GM18502 (cell line): Measurements from ENCODE around the gene ARHGAP22.

ENCODE experiments used
- ATAC-seq: cut with Tn5 transposase; IDR thresholded peaks from one replicate; pipeline ENCODE4 v1.9.1; 2021; ENCODE audit warnings: mild to moderate bottlenecking; ENCODE audit not compliant: unreplicated experiment, poor library complexity

ARHGAP22 gene

DNA sequence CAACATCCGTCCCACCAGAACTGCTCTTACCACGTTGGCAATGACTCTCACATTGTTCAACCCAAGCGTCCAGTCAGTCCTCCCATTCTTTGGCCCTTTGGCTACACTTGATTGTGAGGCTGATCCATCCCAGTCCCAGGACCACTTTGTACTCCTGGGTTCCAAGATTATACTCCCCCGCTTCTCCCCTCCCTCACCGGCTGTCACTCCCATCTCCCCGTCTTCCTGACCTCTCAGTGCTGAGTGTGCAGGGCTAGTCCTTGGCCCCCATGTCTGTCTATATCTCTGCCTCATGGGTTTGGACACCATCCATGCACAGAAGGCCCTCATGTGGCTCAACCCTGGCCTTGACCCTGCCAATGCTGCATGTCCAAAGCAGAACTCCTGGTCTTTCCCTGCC is 12.5 kb downstream of the ARHGAP22 start:
- no peak for ATAC-seq

DNA sequence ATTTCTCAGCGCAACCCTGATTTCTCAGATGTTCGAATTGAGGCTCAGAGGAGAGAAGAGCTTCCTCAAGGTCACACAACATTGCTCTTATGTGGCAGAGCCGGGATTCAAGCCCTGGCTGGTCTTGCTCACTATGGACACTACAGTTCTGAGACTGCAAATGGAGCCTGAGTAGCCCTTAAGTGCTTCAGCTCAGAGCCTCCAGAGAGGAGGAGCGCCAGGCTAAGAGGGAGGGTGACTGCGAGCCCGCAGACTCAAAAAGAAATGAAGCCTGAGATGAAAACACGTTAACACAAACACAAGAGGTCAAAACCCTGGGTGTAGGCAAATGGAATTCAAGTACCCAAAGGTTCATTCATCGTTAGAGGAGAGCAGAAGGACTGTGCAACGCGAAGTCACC is 13.9 kb downstream of the ARHGAP22 start:
- ATAC-seq: no peak

DNA sequence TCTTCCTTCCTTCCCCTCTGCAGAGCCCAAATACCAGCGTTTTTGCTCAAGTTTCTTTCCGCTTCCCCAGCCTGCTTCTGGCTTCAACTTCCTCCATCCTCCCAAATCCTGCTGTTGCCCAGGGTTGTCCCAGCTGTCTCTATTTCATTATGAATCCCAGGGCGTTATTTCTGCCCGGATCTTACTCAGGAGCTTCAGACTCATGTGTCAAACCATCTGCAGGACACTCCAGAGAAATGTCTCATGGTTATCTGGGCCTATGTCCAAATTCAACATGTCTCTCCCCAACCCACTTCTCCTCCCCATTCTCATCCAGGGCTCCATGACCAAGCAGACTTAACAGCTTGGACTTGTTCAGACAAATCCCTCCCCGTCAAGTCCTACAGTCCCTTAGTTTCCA is 15.6 kb downstream of the ARHGAP22 start:
- ATAC-seq: no peak

DNA sequence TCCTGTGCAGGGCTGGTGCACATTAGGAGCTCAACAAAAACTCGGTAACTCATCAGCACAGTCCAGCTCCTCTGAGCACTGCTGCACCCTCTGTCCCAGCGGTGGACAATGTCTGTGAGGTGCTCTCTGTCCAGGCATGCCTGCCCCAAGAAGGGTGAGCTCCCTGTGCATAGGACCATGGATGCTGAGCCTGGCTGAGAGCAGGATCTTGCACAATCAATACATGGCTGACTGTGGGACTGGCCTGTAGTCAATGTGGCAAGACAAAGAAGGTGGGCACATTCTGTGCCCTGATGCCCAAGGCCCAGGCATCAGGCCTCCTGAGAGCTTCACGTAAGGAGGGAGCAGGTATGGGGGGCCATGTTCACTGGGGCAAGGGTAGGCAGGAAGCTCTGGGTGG is 17.1 kb downstream of the ARHGAP22 start:
- no peak for ATAC-seq

DNA sequence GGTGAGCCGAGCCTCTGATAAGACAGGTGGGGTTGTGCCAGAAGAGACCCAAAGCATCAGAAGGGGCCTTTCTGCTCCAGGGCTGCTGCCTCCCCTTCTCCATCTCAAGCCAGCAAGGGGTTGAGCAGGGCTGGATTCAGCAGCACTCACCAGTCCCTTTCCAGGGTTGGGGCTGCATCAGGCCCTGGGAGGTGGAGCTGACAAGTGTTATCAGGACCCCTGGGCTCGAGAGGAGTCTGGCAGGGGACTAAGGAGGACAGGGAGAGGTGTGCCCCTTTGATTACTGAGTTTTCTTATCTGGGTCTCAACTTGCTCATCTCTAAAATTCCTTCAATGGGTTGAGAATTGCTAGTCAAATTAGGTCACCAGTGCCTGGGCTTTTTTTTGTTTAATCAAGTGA is 17.8 kb downstream of the ARHGAP22 start:
- ATAC-seq: no peak

DNA sequence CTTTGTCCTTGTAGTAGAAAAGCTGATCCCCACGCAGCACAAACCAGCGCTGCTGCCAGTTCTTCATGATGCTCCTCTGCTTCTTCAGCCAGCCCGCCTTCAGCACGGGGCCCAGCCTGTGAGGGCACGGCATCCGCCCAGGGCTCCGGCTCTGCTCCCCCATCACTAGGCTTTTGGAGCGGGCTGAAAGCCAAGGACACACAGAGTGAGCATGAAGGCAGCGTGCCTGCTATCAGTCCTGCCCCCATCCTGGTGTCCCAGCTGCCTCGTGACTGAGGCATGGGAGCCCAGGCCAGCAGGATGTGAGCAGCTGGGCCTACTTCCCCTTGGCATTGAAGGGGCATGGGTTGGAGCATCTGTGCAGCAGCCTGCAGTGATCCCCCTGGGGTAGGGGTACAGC is 21.9 kb downstream of the ARHGAP22 start:
- no peak for ATAC-seq

DNA sequence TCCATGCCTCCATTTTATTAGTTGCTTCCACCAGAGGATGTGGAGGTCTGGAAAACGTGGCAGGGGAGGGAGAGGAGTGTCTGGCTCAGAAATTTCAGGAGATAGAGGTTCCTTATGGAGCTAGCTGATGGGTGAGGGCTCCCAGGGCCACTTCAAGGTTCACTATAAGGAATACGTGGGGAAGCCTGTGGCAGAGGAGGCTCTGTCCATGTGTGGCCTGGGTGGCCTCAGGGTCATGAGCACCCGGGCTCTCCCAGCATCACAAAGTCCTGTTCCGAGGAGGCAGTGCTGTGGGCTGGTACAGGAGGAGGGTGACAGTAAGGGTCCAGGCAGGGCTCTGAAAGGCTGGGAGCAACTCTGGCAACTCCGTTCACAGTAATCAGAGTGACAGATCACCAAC is 24.6 kb downstream of the ARHGAP22 start:
- no peak for ATAC-seq

DNA sequence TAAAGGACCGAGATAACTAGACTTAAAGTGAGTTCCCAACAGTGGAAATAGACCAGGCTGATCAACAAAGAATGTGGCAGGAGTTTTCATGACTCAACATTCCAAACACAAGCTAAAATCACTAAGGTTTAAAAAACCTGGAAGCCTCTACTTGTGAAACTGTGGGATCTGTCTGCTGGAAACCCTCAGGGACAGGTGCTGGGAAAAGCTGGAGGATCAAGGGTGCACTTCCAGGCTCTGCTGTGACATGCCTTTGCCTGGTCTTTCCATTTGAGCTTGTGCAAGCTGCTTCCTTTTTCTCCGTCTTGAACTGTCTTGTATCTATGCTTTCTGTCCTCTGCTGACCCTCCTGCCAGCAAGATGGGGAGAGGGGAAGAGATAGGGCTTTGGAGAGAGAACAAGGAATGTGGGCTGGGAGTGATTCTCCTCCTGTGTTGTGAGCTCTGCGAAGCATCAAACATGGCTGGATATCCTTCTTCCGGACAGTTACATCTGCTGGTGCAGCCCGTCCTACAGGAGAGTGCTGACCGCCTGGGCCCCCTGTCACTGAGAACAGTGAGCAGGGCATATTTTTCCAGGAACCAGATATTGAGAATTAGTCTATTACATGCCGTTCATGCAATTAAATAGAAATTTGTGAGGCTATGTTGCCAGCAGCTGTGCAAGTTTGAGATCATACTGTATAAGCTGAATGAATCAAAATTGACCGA is 25.5 kb downstream of the ARHGAP22 start:
- no peak for ATAC-seq

DNA sequence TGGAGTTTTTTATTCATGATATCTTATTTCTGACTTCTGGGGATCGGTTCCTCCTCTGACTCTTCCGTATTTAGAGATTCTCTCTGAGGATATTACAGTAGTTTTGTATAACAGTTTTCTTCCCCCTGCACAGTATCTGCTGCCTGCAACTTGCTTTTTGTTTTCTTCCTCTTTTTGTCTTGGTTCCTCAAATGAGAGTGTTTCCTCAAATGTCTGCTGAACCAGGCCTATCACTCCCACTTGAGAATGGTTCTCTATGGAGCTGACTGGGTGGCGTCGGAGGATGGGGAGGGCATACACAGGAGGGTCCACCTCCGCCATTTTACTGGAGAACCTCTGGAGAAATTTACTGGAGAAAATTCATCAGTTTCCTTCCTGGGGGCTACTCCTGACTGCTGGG is 27.7 kb downstream of the ARHGAP22 start:
- no peak for ATAC-seq

DNA sequence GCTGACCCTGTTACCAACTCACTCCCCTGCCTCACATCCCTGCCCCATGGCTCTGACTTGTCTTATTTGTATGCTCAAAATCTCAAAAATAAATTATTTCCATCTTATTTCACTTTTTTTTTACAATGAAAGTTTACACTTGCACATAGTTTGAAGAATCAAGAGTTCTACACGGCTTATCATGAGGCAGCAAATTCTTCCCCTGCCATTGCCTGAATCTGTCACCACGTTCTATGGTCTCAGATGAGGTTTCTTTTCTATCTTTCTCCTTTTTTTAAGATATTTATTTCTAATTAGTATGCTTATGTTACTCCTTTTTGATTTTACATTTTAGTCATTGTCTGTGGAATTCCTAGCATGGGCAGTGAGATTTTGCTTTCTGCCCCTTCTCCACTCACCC is 28.4 kb downstream of the ARHGAP22 start:
- no peak for ATAC-seq

DNA sequence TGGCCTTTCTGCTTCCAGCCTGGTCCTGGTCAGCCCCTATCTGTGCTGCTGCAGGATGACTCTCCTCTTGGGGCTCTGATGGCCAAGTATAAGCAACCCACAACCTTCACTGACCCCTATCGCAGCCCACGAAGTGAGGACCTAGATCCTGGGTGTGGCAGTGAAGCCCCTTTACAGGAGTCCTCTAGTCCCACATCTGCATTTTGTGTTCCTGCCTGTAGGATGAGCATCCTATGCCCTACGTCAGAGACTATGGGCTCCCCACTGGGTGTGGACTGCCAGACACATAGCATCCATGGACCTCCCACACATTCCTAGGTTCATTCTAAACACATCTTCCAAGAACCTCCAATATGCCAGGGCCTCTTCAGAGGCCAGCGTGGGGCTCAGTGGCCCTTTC is 29.0 kb downstream of the ARHGAP22 start:
- no peak for ATAC-seq

DNA sequence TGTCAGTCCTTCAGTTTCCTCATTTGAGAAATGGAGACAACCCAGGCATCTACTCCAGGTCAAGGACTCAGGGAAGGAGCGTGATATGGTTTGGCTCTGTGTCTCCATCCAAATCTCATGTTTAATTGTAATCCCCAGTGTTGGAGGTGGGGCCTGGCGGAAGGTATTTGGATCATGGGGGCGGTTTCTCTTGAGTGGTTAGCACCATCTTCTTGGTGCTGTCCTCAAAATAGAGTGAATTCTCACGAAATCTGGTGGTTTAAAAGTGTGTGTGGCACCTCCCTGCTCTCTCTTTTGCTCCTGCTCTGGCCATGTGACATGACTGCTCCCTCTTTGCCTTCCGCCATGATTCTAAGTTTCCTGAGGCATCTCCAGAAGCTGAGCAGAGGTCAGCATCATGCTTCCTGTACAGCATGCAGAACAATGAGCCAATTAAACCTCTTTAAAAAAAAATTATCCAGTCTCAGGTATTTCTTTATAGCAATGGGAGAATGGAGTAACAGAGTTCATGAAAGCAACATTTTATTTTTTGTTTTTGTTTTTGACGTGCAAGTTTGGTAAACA is 30.0 kb downstream of the ARHGAP22 start:
- ATAC-seq: no peak

DNA sequence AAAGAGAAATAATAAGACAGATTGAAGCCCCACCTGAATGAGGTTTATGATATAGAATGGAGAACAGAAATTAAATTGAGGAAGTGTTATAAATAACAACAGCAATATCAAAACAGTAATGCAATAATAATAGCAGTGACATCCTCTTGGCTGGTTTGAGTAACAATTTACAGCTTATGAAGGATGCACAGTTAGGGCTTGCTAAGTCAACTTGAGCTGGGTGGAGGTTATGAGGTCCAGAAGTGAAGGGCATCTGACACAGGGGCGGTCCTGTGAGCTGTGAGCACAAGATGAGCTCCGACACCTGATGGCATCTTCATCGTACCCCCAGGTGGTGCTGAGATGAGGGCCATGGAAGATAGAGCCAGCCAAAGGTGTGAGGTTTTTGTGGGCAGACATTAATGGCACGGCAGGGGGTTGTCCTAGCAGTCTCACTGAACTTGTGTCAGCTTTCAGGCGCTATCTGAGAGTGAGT is 30.5 kb downstream of the ARHGAP22 start:
- no peak for ATAC-seq

DNA sequence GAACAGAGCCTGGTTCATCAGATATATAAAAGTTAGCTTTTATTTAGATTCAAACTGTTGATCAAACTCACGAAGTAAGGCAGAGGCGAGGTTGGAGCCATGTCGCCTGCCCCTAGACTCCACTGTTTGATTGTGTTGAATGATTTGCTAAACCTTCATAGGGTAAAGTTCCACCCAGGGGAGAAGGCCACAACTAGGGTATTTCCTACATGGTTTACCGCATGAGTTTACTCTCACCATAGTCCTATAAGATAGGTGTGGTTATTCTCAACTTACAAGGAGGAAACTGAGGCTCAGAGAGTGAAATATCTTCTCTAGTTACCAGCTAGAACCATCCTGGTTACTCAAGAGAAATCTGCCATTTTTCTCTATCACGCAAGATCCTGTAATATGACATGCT is 31.8 kb downstream of the ARHGAP22 start:
- no peak for ATAC-seq

DNA sequence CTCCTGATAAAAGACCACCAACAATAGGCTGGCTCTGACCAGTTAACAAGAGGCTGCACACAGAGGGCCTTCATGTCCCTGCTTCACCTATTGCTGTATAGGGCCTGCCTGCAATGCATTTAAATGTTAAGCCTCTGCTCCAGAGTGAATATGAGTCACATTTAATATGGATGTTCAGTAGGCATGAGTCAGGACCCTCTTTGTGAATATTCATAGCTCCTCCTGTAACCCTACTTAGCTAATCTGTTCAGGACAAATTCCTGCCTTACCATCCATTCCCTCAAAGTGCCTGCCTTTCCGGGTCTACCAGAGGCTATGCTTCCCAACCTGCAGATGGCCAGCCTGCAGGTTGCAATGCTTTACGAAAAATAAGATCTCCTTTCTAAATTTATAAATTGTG is 32.5 kb downstream of the ARHGAP22 start:
- no peak for ATAC-seq

DNA sequence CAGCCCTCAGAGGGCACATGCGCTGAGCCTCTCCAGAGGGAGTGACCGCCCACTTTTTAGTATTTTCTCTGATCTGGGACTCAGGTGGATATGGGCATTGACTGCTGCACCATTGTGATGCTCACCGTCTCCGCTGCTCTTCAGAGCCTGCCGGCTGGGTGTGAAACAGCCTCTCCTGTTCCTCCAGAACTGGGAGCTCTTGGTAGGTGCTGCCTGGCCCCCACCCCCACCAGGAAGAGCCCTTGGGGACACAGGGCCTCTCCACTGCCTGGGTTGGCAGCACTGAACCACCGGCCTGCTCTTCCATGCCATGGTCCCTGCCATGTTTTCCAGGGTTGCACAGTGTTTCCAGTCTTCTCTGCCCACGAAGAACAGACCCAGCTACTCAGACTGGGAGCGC is 36.3 kb downstream of the ARHGAP22 start:
- ATAC-seq: no peak

DNA sequence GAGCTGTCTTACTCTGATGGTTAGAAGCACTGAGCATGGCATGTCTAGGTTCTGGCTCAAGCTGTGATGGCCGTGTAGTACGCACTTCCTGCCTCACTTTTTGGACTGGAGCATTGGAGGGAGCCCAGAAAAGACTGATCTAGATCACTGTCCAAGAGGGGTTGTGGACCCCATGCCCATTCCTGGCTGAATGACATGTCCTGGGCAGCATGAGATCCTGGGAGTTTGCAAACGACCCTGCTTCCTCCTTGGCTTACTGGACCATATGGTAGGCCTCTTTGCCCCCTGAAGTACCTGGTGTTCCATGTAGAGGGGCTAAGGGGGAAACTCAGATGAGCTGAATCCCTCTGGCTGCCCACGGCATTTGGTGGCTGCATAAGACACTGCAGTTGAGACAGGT is 36.7 kb downstream of the ARHGAP22 start:
- ATAC-seq: no peak

DNA sequence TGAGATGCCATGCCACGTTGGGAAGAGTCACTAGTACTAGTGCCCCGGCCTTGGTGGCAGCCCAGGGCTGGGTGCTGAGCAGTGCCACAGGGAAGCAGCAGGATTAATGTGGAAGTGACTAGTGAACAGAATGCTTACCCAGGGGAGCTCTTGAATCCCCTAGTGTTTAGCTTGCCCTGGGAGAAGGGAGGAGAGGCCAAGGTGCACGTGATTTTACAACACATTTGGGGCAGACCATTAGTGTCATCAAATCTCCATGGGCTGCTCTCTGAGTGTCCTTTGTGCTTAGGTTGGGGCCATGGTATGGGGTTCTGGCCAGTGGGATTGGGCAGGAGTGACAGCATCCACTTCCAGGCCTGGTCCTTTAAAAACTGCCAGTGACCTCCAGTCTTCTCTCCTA is 37.5 kb downstream of the ARHGAP22 start:
- no peak for ATAC-seq

DNA sequence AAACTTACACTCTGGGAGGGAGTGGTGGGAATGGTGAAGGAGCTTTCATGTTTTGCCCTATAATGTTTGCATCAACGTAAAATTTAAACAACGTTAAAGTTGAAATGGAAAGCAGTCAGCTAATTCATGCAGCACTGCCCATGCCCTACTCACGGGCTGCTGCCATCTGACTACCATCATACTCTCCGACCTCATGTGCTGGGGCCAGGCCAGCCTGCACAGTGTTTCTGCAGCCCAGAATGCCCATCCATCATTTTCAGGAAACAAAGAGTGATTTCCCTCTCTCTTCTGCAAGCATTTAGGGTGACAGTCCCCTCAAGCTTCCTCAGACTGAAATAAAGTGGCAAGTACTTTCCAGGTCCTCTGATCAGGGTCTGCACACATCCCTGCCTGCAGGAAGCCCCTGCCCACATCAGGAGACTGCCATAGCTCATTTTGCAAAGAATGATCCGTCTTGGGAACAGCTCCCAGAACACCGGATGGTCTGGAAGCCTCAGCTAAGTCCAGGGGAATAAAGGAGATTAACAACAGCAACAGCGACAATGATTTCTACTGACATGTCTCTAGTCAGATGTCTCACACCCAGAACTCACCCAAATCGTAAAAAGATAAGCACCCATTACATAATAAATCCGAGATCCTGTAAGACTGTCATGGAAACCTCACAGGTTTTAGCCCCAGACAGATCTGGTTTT is 40.3 kb downstream of the ARHGAP22 start:
- no peak for ATAC-seq

DNA sequence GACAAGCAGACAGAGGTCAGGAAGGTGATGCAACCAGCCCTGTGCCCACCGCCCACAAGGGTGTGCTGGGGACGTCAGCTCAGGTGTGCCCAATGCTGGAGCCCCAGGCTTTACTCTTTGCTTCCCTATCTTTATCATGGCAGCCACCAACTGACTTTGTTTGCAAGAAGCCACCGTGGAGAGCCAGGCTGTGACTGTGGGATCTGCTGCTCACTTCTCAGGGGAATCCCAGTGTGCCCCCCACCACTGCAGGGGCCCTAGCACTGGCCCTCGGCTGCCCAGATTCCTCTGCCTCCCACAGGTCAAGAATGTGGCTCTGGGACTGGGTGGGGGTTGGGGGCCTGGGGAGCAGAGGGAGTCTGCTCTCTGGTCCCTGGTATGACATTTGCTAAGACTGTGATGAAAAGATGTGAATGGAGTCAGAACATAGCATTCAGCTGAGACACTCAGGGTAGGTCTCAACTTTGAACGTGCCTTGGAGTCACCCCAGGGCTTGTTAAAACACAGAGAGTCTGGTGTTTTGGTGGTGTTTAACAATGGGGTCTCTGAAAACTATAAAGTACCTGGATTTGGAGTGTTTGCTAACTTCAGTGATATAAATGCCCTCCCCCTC is 47.3 kb downstream of the ARHGAP22 start:
- no peak for ATAC-seq

DNA sequence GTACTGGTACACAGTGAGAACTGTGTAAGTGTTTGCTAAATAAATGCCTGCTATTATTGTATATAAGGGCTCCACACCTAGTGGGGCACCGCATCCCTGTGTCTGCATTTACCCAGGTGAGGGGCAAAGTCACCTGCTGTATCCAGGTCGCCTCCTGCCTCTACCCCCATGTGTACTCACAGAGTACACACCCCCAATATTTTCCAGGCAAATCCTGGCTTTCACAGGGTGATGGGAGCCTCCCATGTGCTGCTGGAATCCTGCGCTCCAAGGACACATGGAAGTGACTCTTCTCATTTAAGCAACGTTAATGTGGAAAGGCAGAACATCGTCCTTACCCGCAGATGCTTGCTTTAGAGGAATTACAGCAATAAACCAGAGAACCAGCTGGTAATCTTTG is 48.2 kb downstream of the ARHGAP22 start:
- no peak for ATAC-seq
